Measurements from ENCODE around the gene ADAM22. TPM values are rescaled to one million over a fixed set of nuclear protein-coding genes. Genes with fewer than 3 reads are reported as not detected.

ADAM22 gene
- polyA plus RNA-seq, 1 of the 3 experiments (the other 2 are of a cell fraction), result 3.0 TPM

DNA sequence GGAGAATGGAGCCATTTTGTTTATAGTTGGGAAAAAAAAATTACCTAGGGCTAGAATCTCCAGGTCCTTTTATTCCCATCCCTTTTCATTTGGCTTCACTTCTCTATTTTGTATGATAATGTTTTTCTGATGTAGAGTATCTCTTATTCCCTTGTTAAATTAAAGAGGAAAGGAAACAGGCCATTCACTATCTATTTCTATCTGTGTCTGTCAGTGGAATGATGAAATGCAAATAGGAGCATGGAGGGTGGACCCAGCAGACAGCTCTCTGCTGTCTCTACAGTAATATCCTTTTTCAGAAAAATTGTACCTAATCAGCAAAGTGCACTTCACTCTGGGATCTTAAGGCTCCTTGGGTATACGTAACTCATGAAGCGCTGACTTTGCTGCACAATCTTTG is 149.8 kb downstream of the ADAM22 start (continued):
- TF ChIP-seq FOXJ3 (CRISPR knock-in tag; IDR thresholded peaks at IDR 0.05), result peak; percentile 59; the same call in 1 of the 2 replicates
- no peak for TF ChIP-seq TEAD4 (IDR thresholded peaks at IDR 0.05; ENCODE audit: borderline replicate concordance, insufficient read depth)

DNA sequence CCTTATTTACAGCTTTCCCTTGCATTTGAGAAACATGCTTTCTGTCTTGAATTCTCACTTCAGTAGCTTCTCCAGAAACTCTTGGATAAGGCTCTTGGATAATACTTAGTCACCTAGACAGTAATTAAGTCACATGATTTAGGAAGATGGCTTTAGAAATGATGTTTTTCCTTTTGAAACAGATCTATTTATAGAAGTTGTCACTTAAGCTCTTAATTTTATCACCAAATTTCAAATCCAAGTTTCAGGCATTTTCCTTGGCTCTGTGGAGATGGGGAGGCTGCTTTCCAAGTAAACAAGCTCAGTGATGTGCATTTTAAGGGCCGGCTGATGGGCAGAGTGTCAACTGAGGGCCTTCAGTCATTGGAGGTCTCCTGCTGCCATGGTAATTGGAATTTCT is 155.5 kb downstream of the ADAM22 start:
- ChIA-PET POLR2A (no interaction called here), CTCF (interaction anchor here (0.6 to 2.4 kb wide), 8 partner anchors 13 to 309 kb away, joined by 3 to 8 read pairs (median 3); no protein-coding TSS in a partner anchor)
- Histone ChIP-seq H3K27me3 (ENCODE audit: insufficient read depth) (no peaks in the 10 kb centered on the region), H4K20me1 (ENCODE audit: insufficient read depth) (no peaks in the 10 kb centered on the region), H2AFZ (ENCODE audit: low read depth) (no peak overlapping the region), H3F3A (replicated peaks; ENCODE audit: insufficient read depth) (no peaks in the 10 kb centered on the region), H3K27ac (ENCODE audit: low read depth in 2 of 2, low read length in 1 of 2) (no peak overlapping the region; a peak in 1 of 4 replicates), H3K9me3 (no peaks in the 10 kb centered on the region), H3K4me1 (ENCODE audit: control insufficient read depth in 1 of 2, insufficient read depth in 2 of 2, low read depth in 1 of 2, low read length in 1 of 2) (peaks cover 0 to 38% of the 10 kb centered on the region in 2 experiments; a peak in 2 of 4 replicates), H3K4me2 (no peak overlapping the region), H3K36me3 (replicated peaks in 1 of 2; ENCODE audit: control insufficient read depth in 1 of 2, insufficient read depth in 2 of 2, low read length in 1 of 2) (no peaks in the 10 kb centered on the region), H3K4me3 (ENCODE audit: low read depth in 2 of 2, low read length in 1 of 2) (no peak overlapping the region), H3K79me2 (ENCODE audit: insufficient read depth) (no peaks in the 10 kb centered on the region), H3K9ac (no peak overlapping the region), H3K9me2 (no peaks in the 10 kb centered on the region; the same call in 1 of the 2 replicates)
- DNase-seq, result no peak
- TF ChIP-seq, protein P1, sequence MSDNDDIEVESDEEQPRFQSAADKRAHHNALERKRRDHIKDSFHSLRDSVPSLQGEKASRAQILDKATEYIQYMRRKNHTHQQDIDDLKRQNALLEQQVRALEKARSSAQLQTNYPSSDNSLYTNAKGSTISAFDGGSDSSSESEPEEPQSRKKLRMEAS (IDR thresholded peaks at IDR 0.05; ENCODE audit: low read depth), result no peak
- TF ChIP-seq NRF1 (IDR thresholded peaks at IDR 0.05; ENCODE audit: low read depth, low read length) (no peak), YY1 (IDR thresholded peaks at IDR 0.05; ENCODE audit: low read depth) (no peak), TAF1 (IDR thresholded peaks at IDR 0.05; ENCODE audit: borderline replicate concordance, low read depth, low read length) (no peak), SMC3 (IDR thresholded peaks at IDR 0.05; ENCODE audit: low read depth, low read length) (no peak), EZH2phosphoT487 (IDR thresholded peaks at IDR 0.05; ENCODE audit: borderline replicate concordance, low read depth) (no peak), ELF1 (IDR thresholded peaks at IDR 0.05) (no peak), SIN3A (IDR thresholded peaks at IDR 0.05; ENCODE audit: borderline replicate concordance, low read depth, low read length) (no peak), TEAD4 (IDR thresholded peaks at IDR 0.05; ENCODE audit: borderline replicate concordance, insufficient read depth) (no peak), FOSL2 (IDR thresholded peaks at IDR 0.05; ENCODE audit: borderline replicate concordance, low read depth) (no peak), RCOR1 (IDR thresholded peaks at IDR 0.05; ENCODE audit: low read length) (no peak), FOXM1 (IDR thresholded peaks at IDR 0.05; ENCODE audit: low read depth) (no peak), RFX5 (IDR thresholded peaks at IDR 0.05; ENCODE audit: low read length) (no peak), POLR2AphosphoS5 (IDR thresholded peaks at IDR 0.05; ENCODE audit: low read depth, low read length) (no peak), GABPA (IDR thresholded peaks at IDR 0.05; ENCODE audit: low read depth) (no peak)
- TF ChIP-seq, protein P2, sequence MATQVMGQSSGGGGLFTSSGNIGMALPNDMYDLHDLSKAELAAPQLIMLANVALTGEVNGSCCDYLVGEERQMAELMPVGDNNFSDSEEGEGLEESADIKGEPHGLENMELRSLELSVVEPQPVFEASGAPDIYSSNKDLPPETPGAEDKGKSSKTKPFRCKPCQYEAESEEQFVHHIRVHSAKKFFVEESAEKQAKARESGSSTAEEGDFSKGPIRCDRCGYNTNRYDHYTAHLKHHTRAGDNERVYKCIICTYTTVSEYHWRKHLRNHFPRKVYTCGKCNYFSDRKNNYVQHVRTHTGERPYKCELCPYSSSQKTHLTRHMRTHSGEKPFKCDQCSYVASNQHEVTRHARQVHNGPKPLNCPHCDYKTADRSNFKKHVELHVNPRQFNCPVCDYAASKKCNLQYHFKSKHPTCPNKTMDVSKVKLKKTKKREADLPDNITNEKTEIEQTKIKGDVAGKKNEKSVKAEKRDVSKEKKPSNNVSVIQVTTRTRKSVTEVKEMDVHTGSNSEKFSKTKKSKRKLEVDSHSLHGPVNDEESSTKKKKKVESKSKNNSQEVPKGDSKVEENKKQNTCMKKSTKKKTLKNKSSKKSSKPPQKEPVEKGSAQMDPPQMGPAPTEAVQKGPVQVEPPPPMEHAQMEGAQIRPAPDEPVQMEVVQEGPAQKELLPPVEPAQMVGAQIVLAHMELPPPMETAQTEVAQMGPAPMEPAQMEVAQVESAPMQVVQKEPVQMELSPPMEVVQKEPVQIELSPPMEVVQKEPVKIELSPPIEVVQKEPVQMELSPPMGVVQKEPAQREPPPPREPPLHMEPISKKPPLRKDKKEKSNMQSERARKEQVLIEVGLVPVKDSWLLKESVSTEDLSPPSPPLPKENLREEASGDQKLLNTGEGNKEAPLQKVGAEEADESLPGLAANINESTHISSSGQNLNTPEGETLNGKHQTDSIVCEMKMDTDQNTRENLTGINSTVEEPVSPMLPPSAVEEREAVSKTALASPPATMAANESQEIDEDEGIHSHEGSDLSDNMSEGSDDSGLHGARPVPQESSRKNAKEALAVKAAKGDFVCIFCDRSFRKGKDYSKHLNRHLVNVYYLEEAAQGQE (IDR thresholded peaks at IDR 0.05; ENCODE audit: low read depth, low read length), result no peak
- TF ChIP-seq, protein P3, sequence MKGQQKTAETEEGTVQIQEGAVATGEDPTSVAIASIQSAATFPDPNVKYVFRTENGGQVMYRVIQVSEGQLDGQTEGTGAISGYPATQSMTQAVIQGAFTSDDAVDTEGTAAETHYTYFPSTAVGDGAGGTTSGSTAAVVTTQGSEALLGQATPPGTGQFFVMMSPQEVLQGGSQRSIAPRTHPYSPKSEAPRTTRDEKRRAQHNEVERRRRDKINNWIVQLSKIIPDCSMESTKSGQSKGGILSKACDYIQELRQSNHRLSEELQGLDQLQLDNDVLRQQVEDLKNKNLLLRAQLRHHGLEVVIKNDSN (IDR thresholded peaks at IDR 0.05; ENCODE audit: borderline replicate concordance, low read depth), result no peak
- TF ChIP-seq, protein P4, sequence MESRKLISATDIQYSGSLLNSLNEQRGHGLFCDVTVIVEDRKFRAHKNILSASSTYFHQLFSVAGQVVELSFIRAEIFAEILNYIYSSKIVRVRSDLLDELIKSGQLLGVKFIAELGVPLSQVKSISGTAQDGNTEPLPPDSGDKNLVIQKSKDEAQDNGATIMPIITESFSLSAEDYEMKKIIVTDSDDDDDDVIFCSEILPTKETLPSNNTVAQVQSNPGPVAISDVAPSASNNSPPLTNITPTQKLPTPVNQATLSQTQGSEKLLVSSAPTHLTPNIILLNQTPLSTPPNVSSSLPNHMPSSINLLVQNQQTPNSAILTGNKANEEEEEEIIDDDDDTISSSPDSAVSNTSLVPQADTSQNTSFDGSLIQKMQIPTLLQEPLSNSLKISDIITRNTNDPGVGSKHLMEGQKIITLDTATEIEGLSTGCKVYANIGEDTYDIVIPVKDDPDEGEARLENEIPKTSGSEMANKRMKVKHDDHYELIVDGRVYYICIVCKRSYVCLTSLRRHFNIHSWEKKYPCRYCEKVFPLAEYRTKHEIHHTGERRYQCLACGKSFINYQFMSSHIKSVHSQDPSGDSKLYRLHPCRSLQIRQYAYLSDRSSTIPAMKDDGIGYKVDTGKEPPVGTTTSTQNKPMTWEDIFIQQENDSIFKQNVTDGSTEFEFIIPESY (IDR thresholded peaks at IDR 0.05; ENCODE audit: borderline replicate concordance, low read depth), result no peak
- TF ChIP-seq, protein P5, sequence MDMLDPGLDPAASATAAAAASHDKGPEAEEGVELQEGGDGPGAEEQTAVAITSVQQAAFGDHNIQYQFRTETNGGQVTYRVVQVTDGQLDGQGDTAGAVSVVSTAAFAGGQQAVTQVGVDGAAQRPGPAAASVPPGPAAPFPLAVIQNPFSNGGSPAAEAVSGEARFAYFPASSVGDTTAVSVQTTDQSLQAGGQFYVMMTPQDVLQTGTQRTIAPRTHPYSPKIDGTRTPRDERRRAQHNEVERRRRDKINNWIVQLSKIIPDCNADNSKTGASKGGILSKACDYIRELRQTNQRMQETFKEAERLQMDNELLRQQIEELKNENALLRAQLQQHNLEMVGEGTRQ (IDR thresholded peaks at IDR 0.05; ENCODE audit: borderline replicate concordance, low read depth, low read length), result no peak
- TF ChIP-seq, protein P6, sequence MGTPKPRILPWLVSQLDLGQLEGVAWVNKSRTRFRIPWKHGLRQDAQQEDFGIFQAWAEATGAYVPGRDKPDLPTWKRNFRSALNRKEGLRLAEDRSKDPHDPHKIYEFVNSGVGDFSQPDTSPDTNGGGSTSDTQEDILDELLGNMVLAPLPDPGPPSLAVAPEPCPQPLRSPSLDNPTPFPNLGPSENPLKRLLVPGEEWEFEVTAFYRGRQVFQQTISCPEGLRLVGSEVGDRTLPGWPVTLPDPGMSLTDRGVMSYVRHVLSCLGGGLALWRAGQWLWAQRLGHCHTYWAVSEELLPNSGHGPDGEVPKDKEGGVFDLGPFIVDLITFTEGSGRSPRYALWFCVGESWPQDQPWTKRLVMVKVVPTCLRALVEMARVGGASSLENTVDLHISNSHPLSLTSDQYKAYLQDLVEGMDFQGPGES (IDR thresholded peaks at IDR 0.05; ENCODE audit: low read depth, low read length), result no peak
- 91% methylated on average over 1 of the region's 1 CpG for WGBS (ENCODE audit: low lambda C conversion rate)

Data from SK-N-SH (cell line).